Smooth muscle cell of the brain vasculature (primary cell): ENCODE results near the gene FCRLB.
"Not testable (repeated sequence)": the region's sequence is repeated elsewhere in the genome, so short reads cannot be mapped to it uniquely, and the experiment has no call there.

Experiments used
- DNase-seq: peaks from one replicate; pipeline ENCODE4 v3.0.0-alpha.2; 2012; ENCODE audit warnings: low read depth, low spot score

FCRLB gene

DNA sequence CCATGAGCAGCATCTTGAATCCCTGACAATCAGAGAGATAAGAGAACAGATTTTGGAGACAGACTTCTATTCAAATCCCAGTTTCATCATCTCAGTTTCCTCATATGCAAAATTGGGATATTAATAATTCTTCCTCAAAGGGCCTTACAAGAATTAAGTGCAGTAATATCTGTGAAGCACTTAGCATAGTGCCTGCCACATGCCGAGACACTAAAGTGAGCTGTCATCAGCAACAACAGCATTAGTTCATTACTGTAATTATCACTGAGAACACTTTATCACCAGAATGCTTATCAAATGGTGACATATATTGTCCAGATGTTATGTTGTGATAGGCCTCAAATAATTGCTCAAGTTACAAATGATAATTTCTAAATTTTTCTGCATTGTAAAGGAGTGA is 922 bp upstream of the FCRLB start:
- no peak for DNase-seq

- DNase-seq: no peak
Measured at GRCh38 chr1:161721738-161722343, 497 bp downstream of the FCRLB start.

GRCh38 chr1:161722406-161722805 is 1.1 kb downstream of the FCRLB start:
- DNase-seq: no peak

- DNase-seq: no peak
Measured at GRCh38 chr1:161723459-161724141, 2.3 kb downstream of the FCRLB start.

DNA sequence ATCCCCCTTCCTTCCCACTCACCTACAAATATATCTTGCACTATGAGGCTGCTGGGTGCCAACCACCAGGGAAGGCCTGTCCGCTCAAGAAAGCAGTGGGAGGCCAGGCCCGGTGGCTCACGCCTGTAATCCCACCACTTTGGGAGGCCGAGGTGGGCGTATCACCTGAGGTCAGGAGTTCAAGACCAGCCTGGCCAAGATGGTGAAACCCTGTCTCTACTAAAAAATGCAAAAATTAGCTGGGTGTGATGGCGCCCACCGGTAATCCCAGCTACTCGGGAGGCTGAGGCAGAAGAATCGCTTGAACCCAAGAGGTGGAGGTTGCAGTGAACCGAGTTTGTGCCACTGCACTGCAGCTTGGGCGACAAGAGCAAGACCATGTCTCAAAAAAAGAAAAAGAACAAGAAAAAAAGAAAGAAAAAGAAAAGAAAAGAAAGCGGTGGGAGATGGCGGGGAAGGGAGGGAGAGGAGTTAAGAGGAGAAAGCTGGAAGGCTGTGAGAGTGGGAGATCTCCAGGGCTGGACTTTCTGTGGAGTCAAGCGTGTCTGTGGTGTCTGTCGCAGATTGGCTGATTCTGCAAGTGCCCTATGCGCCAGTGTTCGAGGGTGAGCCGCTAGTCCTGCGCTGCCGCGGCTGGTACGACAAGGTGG is 4.0 kb downstream of the FCRLB start:
- DNase-seq: not testable (repeated sequence)

DNA sequence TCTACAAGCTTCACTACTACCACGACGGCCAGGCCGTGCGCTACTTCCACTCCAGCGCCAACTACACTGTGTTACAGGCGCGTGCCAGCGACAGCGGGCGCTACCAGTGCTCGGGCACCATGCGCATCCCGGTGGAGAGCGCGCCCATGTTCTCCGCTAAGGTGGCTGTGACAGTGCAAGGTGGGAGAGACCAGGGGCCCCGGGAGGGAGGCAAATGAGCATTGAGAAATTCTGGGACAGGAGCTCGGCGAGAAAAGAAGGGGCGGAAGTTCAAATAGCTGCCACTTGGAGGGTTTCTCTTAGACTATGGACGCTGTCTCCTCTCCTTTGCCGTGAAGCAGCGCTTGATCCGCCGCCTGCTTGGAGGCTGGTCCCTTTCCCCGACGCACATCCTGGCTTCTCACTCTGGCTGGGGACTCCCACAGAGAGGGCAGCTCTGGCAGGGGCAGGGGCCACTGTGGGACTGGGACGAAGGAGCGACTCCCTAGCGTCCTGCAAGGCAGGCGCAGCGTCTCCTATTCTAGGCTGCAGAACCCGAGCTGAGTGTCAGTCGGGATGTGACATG is 4.6 kb downstream of the FCRLB start:
- no peak for DNase-seq

- no peak for DNase-seq
Measured at GRCh38 chr1:161726473-161727255, 5.3 kb downstream of the FCRLB start.

- DNase-seq: no peak
Measured at GRCh38 chr1:161727256-161727924, 6.0 kb downstream of the FCRLB start.

DNA sequence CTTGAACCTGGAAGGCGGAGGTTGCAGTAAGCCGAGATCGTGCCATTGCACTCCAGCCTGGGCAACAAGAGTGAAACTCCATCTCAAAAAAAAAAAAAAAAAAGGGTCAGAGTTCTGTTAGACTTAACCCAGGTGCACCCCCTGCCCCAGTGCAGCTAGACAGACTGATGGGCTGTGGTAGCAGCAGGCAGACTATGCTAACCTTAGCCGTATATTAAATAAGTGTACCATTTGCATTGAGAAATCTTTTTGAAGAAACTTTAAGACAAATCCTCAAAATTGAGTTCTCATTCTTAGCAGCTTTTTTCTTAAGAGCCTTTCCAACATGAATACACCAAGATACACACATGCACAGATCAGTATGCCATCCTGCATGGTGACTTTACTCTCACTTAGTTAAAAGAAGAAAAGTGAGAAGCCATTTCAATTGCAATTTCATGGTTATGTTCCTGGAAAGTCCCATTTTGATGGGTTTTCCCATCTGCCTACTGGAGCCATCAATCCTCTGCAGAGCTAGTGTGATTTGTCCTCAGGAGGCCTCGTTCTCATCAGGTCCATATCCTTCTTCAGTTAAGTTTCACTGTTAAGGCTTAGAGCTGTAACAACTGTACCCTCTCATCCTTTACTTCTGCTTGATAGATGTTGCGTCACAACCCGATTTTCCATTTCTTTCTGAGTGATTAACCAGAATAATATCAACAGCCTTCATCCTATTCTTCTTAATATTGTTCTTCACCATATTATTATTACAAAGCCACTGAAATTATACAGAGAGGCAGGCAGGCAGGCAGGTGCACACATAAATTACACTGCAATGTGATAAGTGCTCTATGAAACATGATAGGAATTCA is 7.3 kb downstream of the FCRLB start:
- DNase-seq: no peak

DNA sequence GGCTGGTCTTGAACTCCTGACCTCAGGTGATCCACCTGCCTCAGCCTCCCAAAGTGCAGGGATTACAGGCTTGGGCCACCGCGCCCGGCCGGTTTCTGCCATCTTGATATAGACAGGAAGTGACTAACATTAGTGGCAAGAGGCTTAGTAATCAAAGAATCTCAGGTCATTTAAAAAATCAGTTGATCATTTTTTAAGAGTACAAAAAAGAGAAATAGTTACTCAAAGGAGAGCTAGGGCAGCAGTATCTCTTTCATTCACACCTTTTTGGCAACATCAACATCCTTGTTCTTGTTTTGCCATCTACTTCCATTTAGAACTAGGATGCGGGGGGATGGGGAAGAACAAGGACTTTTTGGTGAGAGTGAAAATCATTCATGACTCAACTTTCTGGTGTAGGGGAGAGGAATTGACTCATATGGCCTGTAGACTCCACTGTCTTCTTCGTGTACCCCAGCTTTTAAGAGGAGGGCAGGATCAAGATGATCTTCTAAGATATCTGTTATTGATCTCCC is 8.8 kb downstream of the FCRLB start:
- DNase-seq: no peak

GRCh38 chr1:161731241-161731640 is 9.9 kb downstream of the FCRLB start:
- no peak for DNase-seq

GRCh38 chr1:161731981-161732718 is 10.8 kb downstream of the FCRLB start:
- DNase-seq: no peak

DNA sequence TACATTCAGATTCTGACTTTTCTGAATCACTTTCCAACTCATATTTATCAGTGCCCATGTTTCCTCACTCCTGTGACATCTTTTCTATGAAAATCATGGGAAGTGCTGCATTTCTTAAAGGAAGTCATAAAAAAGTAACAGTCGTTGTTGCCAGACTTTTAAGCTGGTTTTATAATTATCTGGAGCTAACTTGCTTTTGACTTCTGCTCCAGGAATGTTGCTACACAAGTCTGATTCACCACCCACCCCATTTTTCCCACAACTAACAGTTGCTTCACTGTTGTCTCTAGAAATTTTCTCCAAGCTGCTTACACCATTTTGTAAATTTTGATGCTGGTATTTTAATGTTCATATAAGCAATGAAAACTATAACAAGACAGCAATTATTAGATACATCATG is 12.2 kb downstream of the FCRLB start:
- no peak for DNase-seq

DNA sequence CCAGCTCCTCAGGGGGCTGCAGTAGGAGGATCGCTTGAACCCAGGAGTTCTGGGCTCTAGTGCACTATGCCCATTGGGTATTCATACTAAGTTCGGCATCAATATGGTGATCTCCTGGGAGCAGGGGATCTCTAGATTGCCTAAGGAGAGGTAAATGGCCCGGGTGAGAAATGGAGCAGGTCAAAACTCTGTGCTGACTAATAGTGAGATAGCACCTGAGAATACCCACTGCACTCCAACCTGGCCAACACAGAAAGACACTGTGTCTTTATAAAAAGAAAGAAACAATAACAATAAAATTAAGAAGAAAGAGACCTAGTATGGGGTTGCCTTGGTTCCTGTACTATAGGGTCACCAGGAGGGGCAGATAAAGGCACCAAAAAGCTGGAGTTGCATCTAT is 14.5 kb downstream of the FCRLB start:
- DNase-seq: no peak

DNA sequence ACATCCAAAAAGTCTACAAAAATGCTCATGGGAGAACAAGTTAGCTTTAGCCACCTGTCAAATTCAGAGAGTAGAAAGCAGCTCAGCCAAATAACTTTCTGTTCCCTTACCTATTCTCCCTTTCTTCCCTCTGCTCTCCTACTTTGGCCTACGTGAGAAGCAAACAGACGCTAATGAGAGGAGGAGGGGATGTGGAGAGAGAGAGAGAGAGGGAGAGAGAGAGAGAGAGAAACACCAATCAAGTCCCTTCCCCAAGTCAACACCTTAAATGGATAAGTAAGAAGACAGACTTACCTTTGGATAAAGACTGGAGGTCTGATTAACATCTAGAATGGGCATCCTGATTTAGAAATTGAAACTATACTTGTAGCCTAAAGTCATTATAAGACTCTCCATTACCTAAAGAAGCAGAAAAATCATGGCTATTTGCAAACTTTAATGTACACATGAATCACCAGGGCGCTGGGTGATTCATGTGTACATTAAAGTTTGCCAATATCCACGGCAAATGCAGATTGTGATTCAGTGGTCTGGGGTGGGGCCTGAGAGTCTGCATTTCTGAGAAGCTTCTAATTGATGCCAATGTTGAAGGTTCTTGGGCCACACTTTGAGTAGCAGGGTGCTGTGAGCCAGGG is 15.1 kb downstream of the FCRLB start:
- no peak for DNase-seq

GRCh38 chr1:161737625-161738024 is 16.3 kb downstream of the FCRLB start:
- DNase-seq: no peak

- no peak for DNase-seq
Measured at GRCh38 chr1:161738627-161739287, 17.4 kb downstream of the FCRLB start.

- DNase-seq: no peak
Measured at GRCh38 chr1:161739865-161740566, 18.7 kb downstream of the FCRLB start.
